HG02642 (cell line): Measurements from ENCODE around the gene IFIT3.

Source experiments
- ATAC-seq: cut with Tn5 transposase; IDR thresholded peaks from one replicate; pipeline ENCODE4 v1.9.1; 2021; ENCODE audit warnings: mild to moderate bottlenecking; ENCODE audit not compliant: unreplicated experiment, poor library complexity

Gene IFIT3

GRCh38 chr10:89382757-89383156 is 55.0 kb downstream of the IFIT3 start:
- no peak for ATAC-seq

GRCh38 chr10:89384474-89385340 is 56.9 kb downstream of the IFIT3 start:
- ATAC-seq, result no peak

- ATAC-seq, result no peak
These were observed 61.0 kb downstream of the IFIT3 start for GRCh38 chr10:89388806-89389205.

GRCh38 chr10:89389254-89389653 is 61.5 kb downstream of the IFIT3 start:
- ATAC-seq, result no peak
